PC-3 (cell line): ENCODE measurements around the gene TPGS1. TPM values are rescaled to one million over a fixed set of nuclear protein-coding genes. Genes with fewer than 3 reads are reported as not detected.

Source experiments
- ATAC-seq: fragments of 200-7000 bp; cut with Tn5 transposase; 2 replicates; pipeline ENCODE4 v1.9.1; 2020; ENCODE audit warnings: mild to moderate bottlenecking, moderate library complexity
- BruUV-seq: library from RNA; stranded (reverse); fragments of 400-500 nt; replicated peaks from 2 replicates; lab custom pipeline; 2021; lab: Mats Ljungman, UMichigan
- CTCF ChIA-PET: fragments of 300-600 bp; sonication (Branson Sonifier 250); formaldehyde crosslinking; loops from one replicate; lab custom pipeline; 2022; ENCODE audit warnings: antibody characterized with exemption; lab: Charles Lee
- POLR2A ChIA-PET: fragments of 300-600 bp; sonication (Branson Sonifier 250); formaldehyde crosslinking; loops from one replicate; lab custom pipeline; 2022; ENCODE audit warnings: antibody characterized with exemption; ENCODE audit not compliant: unreplicated experiment; lab: Charles Lee
- DNase-seq: peaks from one replicate; pipeline ENCODE4 v3.0.0-alpha.2; 2015
- H2AFZ ChIP-seq: fragments of 300-600 bp; sonication (generic); 2 replicates; pipeline ENCODE4 v1.6.0; 2016; ENCODE audit warnings: antibody characterized with exemption, low read length
- H3F3A ChIP-seq: fragments of 300-600 bp; sonication (generic); one replicate; pipeline ENCODE4 v1.6.0; 2017; ENCODE audit warnings: antibody characterized with exemption, low read length, control low read depth, mild to moderate bottlenecking; ENCODE audit not compliant: unreplicated experiment
- H3K27ac ChIP-seq: fragments of 300-600 bp; sonication (generic); 2 replicates; pipeline ENCODE4 v1.5.1; 2016; ENCODE audit warnings: mild to moderate bottlenecking, low read length
- H3K27me3 ChIP-seq: fragments of 300-600 bp; sonication (generic); 2 replicates; pipeline ENCODE4 v1.6.1; 2016; ENCODE audit warnings: low read length, mixed read lengths
- H3K36me3 ChIP-seq: fragments of 300-600 bp; sonication (generic); 2 replicates; pipeline ENCODE4 v1.6.1; 2016; ENCODE audit warnings: low read depth, mixed run types, low read length, mixed read lengths
- H3K4me1 ChIP-seq: fragments of 300-600 bp; sonication (generic); 2 replicates; pipeline ENCODE4 v1.5.1; 2016; ENCODE audit warnings: low read length; ENCODE audit not compliant: insufficient read depth
- H3K4me2 ChIP-seq: fragments of 300-600 bp; sonication (generic); 2 replicates; pipeline ENCODE4 v1.6.0; 2016; ENCODE audit warnings: low read length
- H3K4me3 ChIP-seq: fragments of 300-600 bp; sonication (generic); 2 replicates; pipeline ENCODE4 v1.5.1; 2016; ENCODE audit warnings: mild to moderate bottlenecking, low read length, mixed read lengths
- H3K79me2 ChIP-seq: fragments of 300-600 bp; sonication (generic); 2 replicates; pipeline ENCODE4 v1.6.1; 2017; ENCODE audit warnings: low read length, mixed read lengths
- H3K9ac ChIP-seq: fragments of 300-600 bp; sonication (generic); 2 replicates; pipeline ENCODE4 v1.6.0; 2016; ENCODE audit warnings: mild to moderate bottlenecking, low read length
- H3K9me2 ChIP-seq: fragments of 300-600 bp; sonication (generic); replicated peaks from 2 replicates; pipeline ENCODE4 v1.6.1; 2016; ENCODE audit warnings: mixed run types, low read length, mixed read lengths
- H3K9me3 ChIP-seq: fragments of 300-600 bp; sonication (generic); 2 replicates; pipeline ENCODE4 v1.6.1; 2016; ENCODE audit warnings: low read length, mixed read lengths
- H4K20me1 ChIP-seq: fragments of 300-600 bp; sonication (generic); 2 replicates; pipeline ENCODE4 v1.6.1; 2016; ENCODE audit warnings: low read length, mixed read lengths
- EZH2 ChIP-seq: fragments of 300-600 bp; sonication (generic); IDR thresholded peaks from one replicate; pipeline ENCODE4 v1.6.1; 2017; ENCODE audit warnings: antibody characterized with exemption, mild to moderate bottlenecking, low read length; ENCODE audit not compliant: unreplicated experiment
- EZH2phosphoT487 ChIP-seq: fragments of 300-600 bp; sonication (generic); IDR thresholded peaks from 2 replicates; pipeline ENCODE4 v1.6.1; 2018; ENCODE audit warnings: mild to moderate bottlenecking, antibody characterized with exemption, low read length, borderline replicate concordance
- intact Hi-C: fragments of 100-400 bp; cut with micrococcal nuclease; formaldehyde crosslinking; loops from 2 replicates; pipeline ENCODE4 v1.9.0; 2023
- total RNA-seq: library from RNA; depleted of rRNA; stranded (reverse); fragments of >200 nt; gene quantifications from 2 replicates; pipeline ENCODE4 v1.2.3, GENCODE V29; 2014
- TF ChIP-seq, protein P1 (sequence below): fragments of 300-600 bp; sonication (generic); conservative IDR thresholded peaks from 2 replicates; pipeline ENCODE4 v1.5.1; 2017; ENCODE audit warnings: antibody characterized with exemption, low read depth, mild to moderate bottlenecking, low read length

Gene TPGS1
- total RNA-seq, 1 experiment from 2014 or later, result 28.5 TPM

DNA sequence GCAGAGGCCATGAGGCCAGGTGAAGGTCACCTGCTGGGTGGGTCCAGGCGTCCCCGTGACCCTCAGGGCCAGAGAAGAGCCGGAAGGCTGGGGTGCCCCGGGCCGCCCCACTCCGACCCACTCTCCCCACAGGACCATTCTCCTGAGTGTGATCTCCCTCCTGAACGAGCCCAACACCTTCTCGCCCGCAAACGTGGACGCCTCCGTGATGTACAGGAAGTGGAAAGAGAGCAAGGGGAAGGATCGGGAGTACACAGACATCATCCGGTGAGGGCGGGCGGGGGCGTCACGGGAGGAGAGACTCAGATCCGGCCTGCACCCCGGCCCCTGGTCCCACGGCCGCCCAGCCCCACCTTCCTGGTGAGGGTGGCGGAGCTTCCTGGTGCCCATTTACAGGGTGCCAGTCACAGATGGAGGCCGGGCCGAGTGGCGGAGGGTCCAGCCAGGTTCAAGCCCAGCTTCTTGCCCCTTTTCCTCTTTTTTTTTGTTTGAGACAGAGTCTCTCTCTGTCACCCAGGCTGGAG lies 29.6 kb downstream of the TPGS1 start:
- Histone ChIP-seq H3K9me3 (no peaks in the 10 kb centered on the region), H3K9me2 (no peaks in the 10 kb centered on the region), H3K9ac (no peak overlapping the region), H3K4me1 (peaks cover 22% of the 10 kb centered on the region), H3K4me2 (no peak overlapping the region), H2AFZ (no peak overlapping the region), H3K27me3 (no peaks in the 10 kb centered on the region), H3K4me3 (no peak overlapping the region), H3K27ac (no peak overlapping the region), H3K36me3 (0 out of 2 replicates have a peak, but pooled peaks cover 11% of the 10 kb centered on the region), H3F3A (no peaks in the 10 kb centered on the region), H4K20me1 (peaks cover 20% of the 10 kb centered on the region), H3K79me2 (peaks cover 40% of the 10 kb centered on the region)
- TF ChIP-seq EZH2, result no peak
- TF ChIP-seq, protein P1, sequence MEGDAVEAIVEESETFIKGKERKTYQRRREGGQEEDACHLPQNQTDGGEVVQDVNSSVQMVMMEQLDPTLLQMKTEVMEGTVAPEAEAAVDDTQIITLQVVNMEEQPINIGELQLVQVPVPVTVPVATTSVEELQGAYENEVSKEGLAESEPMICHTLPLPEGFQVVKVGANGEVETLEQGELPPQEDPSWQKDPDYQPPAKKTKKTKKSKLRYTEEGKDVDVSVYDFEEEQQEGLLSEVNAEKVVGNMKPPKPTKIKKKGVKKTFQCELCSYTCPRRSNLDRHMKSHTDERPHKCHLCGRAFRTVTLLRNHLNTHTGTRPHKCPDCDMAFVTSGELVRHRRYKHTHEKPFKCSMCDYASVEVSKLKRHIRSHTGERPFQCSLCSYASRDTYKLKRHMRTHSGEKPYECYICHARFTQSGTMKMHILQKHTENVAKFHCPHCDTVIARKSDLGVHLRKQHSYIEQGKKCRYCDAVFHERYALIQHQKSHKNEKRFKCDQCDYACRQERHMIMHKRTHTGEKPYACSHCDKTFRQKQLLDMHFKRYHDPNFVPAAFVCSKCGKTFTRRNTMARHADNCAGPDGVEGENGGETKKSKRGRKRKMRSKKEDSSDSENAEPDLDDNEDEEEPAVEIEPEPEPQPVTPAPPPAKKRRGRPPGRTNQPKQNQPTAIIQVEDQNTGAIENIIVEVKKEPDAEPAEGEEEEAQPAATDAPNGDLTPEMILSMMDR, result no peak
- TF ChIP-seq EZH2phosphoT487, result no peak
- no peak for DNase-seq
- CTCF ChIA-PET, result no interaction called here
- no TSS peak for BruUV-seq
- intact Hi-C loops, result no loop called here
- ATAC-seq, result no peak
- POLR2A ChIA-PET, result no interaction called here

DNA sequence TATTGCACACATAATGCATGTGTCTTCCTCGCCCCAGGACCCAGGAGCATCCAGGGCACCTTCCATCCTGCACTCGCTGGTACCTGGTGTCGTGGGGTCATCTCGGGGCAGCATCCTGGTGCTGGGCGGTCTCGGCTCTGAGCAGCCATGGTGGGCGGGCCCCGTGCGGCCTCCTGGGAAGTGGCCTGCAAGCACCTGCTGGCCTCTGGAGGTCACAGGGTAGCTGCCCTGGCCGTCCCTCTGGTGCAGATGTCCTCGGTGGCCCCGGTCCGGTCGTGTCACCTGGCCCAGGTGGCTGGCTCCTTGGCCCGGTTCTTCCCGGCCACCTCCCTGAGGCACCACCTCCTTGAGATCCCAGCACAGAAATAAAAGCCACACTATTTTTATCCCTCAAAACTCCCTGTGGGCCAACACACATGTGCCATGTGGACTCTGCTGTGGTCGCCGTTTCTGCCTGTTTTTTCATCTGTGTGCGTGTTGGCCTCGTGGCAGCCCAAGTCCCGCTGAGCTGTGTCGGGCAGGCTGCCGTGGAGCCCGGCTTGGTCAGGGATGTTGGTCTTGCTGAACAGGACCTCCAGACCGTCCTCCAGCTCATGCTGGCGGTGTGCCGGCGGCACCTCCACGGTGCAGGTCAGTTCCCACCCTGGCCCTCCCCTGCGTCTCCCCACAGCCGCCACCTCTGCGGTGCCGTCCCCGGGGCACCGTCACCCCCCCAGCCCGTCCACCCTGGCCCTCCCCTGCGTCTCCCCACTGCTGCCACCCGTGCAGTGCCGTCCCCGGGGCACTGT lies 31.5 kb downstream of the TPGS1 start:
- Histone ChIP-seq H3K36me3 (0 out of 2 replicates have a peak, but pooled peaks cover 11% of the 10 kb centered on the region), H2AFZ (no peak overlapping the region), H3K4me1 (peaks cover 15% of the 10 kb centered on the region), H3K9me2 (no peaks in the 10 kb centered on the region), H3K27ac (no peak overlapping the region), H3K27me3 (no peaks in the 10 kb centered on the region), H3K9ac (no peak overlapping the region), H3K9me3 (no peaks in the 10 kb centered on the region), H3F3A (no peaks in the 10 kb centered on the region), H4K20me1 (peaks cover 13% of the 10 kb centered on the region), H3K4me3 (no peak overlapping the region), H3K4me2 (no peak overlapping the region), H3K79me2 (peaks cover 21% of the 10 kb centered on the region)
- TF ChIP-seq EZH2 (no peak), EZH2phosphoT487 (no peak)
- TF ChIP-seq, protein P1, result no peak
- no peak for ATAC-seq
- intact Hi-C loops, result no loop called here
- CTCF ChIA-PET, result no interaction called here
- no TSS peak for BruUV-seq
- DNase-seq, result no peak
- POLR2A ChIA-PET, result no interaction called here

DNA sequence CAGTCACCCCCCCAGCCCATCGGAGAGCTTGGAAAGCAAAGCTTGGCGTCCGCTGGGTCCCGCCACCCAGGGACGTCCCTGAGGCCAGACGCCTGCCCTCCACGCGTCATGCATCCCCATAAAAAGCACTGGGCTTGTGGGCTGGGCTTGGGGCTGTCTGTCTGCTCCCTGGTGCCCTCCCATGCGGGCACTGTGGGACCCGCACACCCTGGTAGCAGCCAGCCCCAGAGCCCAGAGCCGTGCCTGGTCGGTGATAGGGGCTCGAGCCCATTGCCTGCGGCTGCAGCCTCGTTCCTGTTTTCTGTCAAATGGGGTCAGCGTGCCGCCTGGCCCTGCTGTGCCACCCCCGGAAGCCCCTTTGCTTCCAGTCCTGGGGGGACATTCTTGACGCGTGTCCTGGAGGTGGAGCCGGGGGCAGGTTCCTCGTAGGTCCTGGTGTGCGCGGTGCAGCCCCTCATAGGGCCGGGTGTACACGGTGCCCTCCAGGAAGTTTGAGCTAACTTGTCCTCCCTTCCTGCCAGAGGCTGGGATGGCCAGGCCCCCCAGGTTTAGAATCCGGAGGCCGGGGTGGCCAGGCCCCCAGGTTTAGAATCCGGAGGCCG lies 32.2 kb downstream of the TPGS1 start:
- Histone ChIP-seq H3K27me3 (no peaks in the 10 kb centered on the region), H3K79me2 (peaks cover 15% of the 10 kb centered on the region), H3F3A (no peaks in the 10 kb centered on the region), H3K4me2 (no peak overlapping the region), H4K20me1 (peaks cover 7% of the 10 kb centered on the region), H3K9me3 (no peaks in the 10 kb centered on the region), H3K9ac (no peak overlapping the region), H3K4me1 (peaks cover 10% of the 10 kb centered on the region), H2AFZ (no peak overlapping the region), H3K27ac (no peak overlapping the region), H3K36me3 (0 out of 2 replicates have a peak, but pooled peaks cover 11% of the 10 kb centered on the region), H3K9me2 (no peaks in the 10 kb centered on the region), H3K4me3 (no peak overlapping the region)
- no peak for ATAC-seq
- intact Hi-C loops, result no loop called here
- no peak for TF ChIP-seq EZH2
- TF ChIP-seq EZH2phosphoT487, result no peak
- TF ChIP-seq, protein P1, result no peak
- no peak for DNase-seq
- BruUV-seq, result no TSS peak
- CTCF ChIA-PET, result no interaction called here
- POLR2A ChIA-PET, result no interaction called here
